ENCODE results near the gene ZNF462. TPM values are rescaled to one million over a fixed set of nuclear protein-coding genes. Genes with fewer than 3 reads are reported as not detected.
A peak's percentile ranks its signal among the peaks of the same experiment; 100 is the strongest.

ZNF462 gene
- total and polyA plus RNA-seq, 2 of the 4 experiments (the other 2 are of a cell fraction): 6.1 to 18.8 TPM

DNA sequence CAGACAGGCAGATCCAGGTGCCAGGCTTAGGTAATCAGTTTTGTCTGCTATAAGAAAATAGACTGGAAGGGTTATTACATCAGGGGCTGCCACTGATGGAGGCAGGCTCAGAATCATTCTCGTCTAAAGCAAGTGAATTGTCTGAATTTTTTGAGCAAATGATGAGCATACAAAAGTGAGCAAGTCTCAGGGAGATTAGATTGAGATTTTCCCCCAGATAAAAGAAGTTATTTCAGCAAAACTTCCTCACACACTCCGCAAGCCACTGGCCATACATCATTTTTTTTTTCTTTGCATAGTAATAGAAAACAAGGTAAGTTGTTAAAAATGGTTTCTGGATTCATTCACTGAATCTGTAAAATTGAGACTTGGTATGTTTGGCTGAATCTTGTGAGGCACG, 52.9 kb downstream of the ZNF462 start:
- H3K27me3 ChIP-seq (ENCODE audit: control insufficient read depth, insufficient read depth, low read length): no peaks in the 10 kb centered on the region
- peak overlapping the region; percentile 78; the same call in 1 of the 2 replicates for H3K18ac ChIP-seq (ENCODE audit: low read depth, low read length)
- H2BK5ac ChIP-seq (ENCODE audit: low read depth, low read length, poor library complexity, severe bottlenecking): peak overlapping the region; percentile 73
- H3K14ac ChIP-seq (replicated peaks; ENCODE audit: low read depth, low read length): peak overlapping the region; percentile 50; the same call in 1 of the 2 replicates
- no peak overlapping the region for H2AFZ ChIP-seq (replicated peaks; ENCODE audit: low read length, poor library complexity)
- H2BK20ac ChIP-seq (ENCODE audit: low read depth, low read length): peak overlapping the region; percentile 55
- no CpG with 5 or more reads among the region's 3 CpGs for WGBS, 2 experiments (ENCODE audit: extremely low coverage in 2 of 2, insufficient read length in 1 of 2)
- ChIA-PET CTCF (no interaction called here), POLR2A (ENCODE audit: unreplicated experiment) (no interaction called here)
- no peaks in the 10 kb centered on the region; the same call in 1 of the 2 replicates for H4K20me1 ChIP-seq (ENCODE audit: insufficient read depth, low read length)
- peak overlapping the region; percentile 53 for H2BK120ac ChIP-seq (ENCODE audit: low read depth, low read length)
- no TSS peak for BruUV-seq (replicated peaks)
- H4K8ac ChIP-seq (ENCODE audit: low read depth in 2 of 2, low read length in 2 of 2): peak overlapping the region; percentile 42 to 72; a peak in 3 of 4 replicates
- H2BK15ac ChIP-seq (ENCODE audit: low read depth, low read length): peak overlapping the region; percentile 79; the same call in 1 of the 3 replicates
- ATAC-seq (ENCODE audit: low read depth) (no peak), DNase-seq (no peak)
- H3K4me2 ChIP-seq (ENCODE audit: low read depth, low read length): no peak overlapping the region
- no peak overlapping the region for H3K4me3 ChIP-seq (ENCODE audit: insufficient read depth, low read depth, low read length)
- dilution Hi-C loops (cut with HindIII; ENCODE audit: low sequenced_read_pairs, unreplicated experiment) (no loop called here), in situ Hi-C loops (cut with MboI; ENCODE audit: low sequenced_read_pairs) (no loop called here), intact Hi-C loops (cut with micrococcal nuclease) (loop anchor here (2.0 kb wide), 1 partner anchor 19 kb away; no protein-coding TSS in a partner anchor)
- H3K79me1 ChIP-seq (ENCODE audit: low read depth in 1 of 2, low read length in 2 of 2): peaks cover 17 to 42% of the 10 kb centered on the region in 2 experiments
- TF ChIP-seq, protein P1, sequence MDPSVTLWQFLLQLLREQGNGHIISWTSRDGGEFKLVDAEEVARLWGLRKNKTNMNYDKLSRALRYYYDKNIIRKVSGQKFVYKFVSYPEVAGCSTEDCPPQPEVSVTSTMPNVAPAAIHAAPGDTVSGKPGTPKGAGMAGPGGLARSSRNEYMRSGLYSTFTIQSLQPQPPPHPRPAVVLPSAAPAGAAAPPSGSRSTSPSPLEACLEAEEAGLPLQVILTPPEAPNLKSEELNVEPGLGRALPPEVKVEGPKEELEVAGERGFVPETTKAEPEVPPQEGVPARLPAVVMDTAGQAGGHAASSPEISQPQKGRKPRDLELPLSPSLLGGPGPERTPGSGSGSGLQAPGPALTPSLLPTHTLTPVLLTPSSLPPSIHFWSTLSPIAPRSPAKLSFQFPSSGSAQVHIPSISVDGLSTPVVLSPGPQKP (IDR thresholded peaks at IDR 0.05; ENCODE audit: borderline replicate concordance, low read depth, low read length): no peak
- TF ChIP-seq MAFK (IDR thresholded peaks at IDR 0.05; ENCODE audit: low read depth, low read length): no peak
- no peak for TF ChIP-seq NFE2L2 (IDR thresholded peaks at IDR 0.05; ENCODE audit: low read depth, low read length)
- no peak for TF ChIP-seq MAZ (IDR thresholded peaks at IDR 0.05; ENCODE audit: borderline replicate concordance, low read depth, low read length)
- H4K91ac ChIP-seq (ENCODE audit: insufficient read depth, low read depth, low read length): peak overlapping the region; percentile 47
- peak overlapping the region; percentile 87 for H2AK5ac ChIP-seq (ENCODE audit: low read depth, low read length)
- no peaks in the 10 kb centered on the region; the same call in 1 of the 2 replicates for H3K9me1 ChIP-seq (ENCODE audit: insufficient read depth, low read length)
- no peaks in the 10 kb centered on the region for H3K36me3 ChIP-seq (ENCODE audit: control insufficient read depth, insufficient read depth, low read length)
- H3K23ac ChIP-seq (ENCODE audit: low read depth, low read length): peak overlapping the region; percentile 12; the same call in 1 of the 2 replicates
- H3K27ac ChIP-seq (ENCODE audit: insufficient read depth, low read length): peak overlapping the region; percentile 19
- H3K56ac ChIP-seq (ENCODE audit: extremely low read depth, insufficient read depth, low read length): no peak overlapping the region
- no peak overlapping the region for H3K9ac ChIP-seq (ENCODE audit: low read depth, low read length)
- H3K4ac ChIP-seq (ENCODE audit: low read depth, low read length): peak overlapping the region; percentile 63
- H2AK9ac ChIP-seq (replicated peaks; ENCODE audit: low read depth, low read length, poor library complexity): no peak overlapping the region
- no peaks in the 10 kb centered on the region for H3K9me3 ChIP-seq (ENCODE audit: control insufficient read depth, insufficient read depth, low read length)
- peak overlapping the region; percentile 7; the same call in 1 of the 2 replicates for H4K5ac ChIP-seq (ENCODE audit: low read depth, low read length)
- H3K4me1 ChIP-seq (ENCODE audit: control insufficient read depth, insufficient read depth, low read length): peaks cover 14% of the 10 kb centered on the region
